HG03342 (cell line): ENCODE measurements around the gene GNB3.
A peak's percentile ranks its signal among the peaks of the same experiment; 100 is the strongest.
"Not testable (repeated sequence)": the region's sequence is repeated elsewhere in the genome, so short reads cannot be mapped to it uniquely, and the experiment has no call there.

ENCODE experiments used
- ATAC-seq: cut with Tn5 transposase; IDR thresholded peaks from one replicate; pipeline ENCODE4 v1.9.1; 2021; ENCODE audit warnings: mild to moderate bottlenecking, moderate library complexity; ENCODE audit not compliant: unreplicated experiment

Gene GNB3

GRCh38 chr12:6874015-6874368 is 33.3 kb downstream of the GNB3 start:
- not testable (repeated sequence) for ATAC-seq

- not testable (repeated sequence) for ATAC-seq
These were observed 39.1 kb downstream of the GNB3 start for GRCh38 chr12:6879824-6880223.

GRCh38 chr12:6883252-6883651 is 42.5 kb downstream of the GNB3 start:
- ATAC-seq: no peak

GRCh38 chr12:6883683-6884082 is 43.0 kb downstream of the GNB3 start:
- no peak for ATAC-seq

GRCh38 chr12:6884539-6884938 is 43.8 kb downstream of the GNB3 start:
- ATAC-seq: no peak

- not testable (repeated sequence) for ATAC-seq
These were observed 45.7 kb downstream of the GNB3 start for GRCh38 chr12:6886206-6886999.

GRCh38 chr12:6887460-6887859 is 46.7 kb downstream of the GNB3 start:
- ATAC-seq: no peak

GRCh38 chr12:6888360-6888759 is 47.6 kb downstream of the GNB3 start:
- ATAC-seq: no peak

GRCh38 chr12:6888794-6889193 is 48.1 kb downstream of the GNB3 start:
- ATAC-seq: not testable (repeated sequence)

GRCh38 chr12:6889775-6890573 is 49.2 kb downstream of the GNB3 start:
- ATAC-seq: not testable (repeated sequence)

- ATAC-seq: peak; percentile 95
These were observed 50.3 kb downstream of the GNB3 start for GRCh38 chr12:6890789-6891645.

GRCh38 chr12:6891646-6892001 is 50.9 kb downstream of the GNB3 start:
- ATAC-seq: no peak

- ATAC-seq: not testable (repeated sequence)
These were observed 52.0 kb downstream of the GNB3 start for GRCh38 chr12:6892683-6893082.

GRCh38 chr12:6894321-6894720 is 53.6 kb downstream of the GNB3 start:
- ATAC-seq: no peak
